GM12873 (cell line): ENCODE data around the gene NRF1.

Source experiments
- TF ChIP-seq, protein P1 (sequence below): IDR thresholded peaks from 2 replicates; pipeline ENCODE4 v1.5.1; 2012; ENCODE audit warnings: low read depth, mild to moderate bottlenecking, moderate library complexity, low read length, control low read depth; ENCODE audit not compliant: insufficient read depth; ENCODE audit errors: missing control alignments

Gene NRF1

DNA sequence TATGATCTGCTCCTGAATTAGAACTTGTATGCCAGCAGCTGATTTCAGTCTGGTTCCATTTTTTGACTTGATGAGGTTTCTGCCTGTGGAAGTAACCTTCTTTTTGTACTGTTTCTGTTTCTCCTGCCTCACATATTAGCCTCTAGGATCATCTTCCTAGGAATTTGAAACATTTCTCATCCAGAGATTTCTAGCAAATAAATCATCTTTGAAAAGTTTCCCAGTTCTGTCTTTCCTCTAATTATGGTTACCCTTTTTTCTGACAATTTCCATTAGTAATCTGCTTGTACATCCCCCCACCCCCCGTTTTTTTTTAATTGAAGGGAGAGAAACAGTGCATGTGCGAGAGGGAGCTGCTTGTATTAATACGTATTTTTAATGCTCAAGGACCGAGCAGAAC is 92.2 kb downstream of the NRF1 start:
- TF ChIP-seq, protein P1, sequence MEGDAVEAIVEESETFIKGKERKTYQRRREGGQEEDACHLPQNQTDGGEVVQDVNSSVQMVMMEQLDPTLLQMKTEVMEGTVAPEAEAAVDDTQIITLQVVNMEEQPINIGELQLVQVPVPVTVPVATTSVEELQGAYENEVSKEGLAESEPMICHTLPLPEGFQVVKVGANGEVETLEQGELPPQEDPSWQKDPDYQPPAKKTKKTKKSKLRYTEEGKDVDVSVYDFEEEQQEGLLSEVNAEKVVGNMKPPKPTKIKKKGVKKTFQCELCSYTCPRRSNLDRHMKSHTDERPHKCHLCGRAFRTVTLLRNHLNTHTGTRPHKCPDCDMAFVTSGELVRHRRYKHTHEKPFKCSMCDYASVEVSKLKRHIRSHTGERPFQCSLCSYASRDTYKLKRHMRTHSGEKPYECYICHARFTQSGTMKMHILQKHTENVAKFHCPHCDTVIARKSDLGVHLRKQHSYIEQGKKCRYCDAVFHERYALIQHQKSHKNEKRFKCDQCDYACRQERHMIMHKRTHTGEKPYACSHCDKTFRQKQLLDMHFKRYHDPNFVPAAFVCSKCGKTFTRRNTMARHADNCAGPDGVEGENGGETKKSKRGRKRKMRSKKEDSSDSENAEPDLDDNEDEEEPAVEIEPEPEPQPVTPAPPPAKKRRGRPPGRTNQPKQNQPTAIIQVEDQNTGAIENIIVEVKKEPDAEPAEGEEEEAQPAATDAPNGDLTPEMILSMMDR = no peak

DNA sequence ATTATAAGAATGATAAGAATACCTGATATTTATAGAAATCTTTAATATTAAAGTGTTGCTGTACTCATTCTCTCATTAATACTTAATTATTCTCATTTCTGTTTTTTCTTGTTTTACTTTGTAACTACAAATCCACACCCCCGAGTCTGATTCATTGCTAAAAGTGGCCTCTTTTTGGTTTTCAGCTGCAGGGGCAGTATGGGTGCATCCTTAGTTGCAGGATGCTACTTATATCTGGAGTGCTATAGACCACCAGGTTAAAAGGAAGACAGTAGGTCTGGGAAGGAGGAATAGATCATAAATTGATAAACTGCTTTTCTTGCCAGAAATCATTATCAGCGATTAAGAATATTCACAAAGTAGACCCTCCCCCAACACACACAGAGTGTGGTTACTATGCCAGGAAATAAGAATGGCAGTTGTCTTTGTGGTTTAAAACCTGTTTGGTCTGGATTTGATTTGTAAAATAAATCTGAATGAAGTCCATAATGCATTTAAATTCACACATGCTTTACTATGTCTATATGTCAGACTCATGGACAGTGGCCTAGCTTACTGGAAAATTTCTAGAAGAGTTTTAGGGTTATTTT is 96.5 kb downstream of the NRF1 start:
- TF ChIP-seq, protein P1 = no peak

DNA sequence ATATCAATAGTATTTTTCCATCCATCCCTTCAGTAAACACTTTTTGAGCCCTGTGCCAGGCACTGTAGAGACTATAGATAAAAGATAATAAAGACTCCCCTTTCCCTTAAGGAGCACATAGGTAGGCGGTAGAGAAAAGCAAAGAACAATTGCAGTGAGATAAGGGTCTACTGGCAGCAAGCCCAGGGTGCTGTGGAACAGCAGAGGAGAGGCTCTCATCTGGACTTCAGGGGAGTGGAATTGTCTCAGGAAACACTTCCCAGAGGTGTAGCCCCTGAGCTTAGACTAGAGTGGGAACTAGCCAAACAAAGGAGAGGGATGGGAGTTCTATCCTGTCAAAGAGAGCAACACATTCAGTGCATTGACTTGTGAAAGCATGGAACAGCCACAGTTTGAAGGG is 102.0 kb downstream of the NRF1 start:
- TF ChIP-seq, protein P1 = no peak

DNA sequence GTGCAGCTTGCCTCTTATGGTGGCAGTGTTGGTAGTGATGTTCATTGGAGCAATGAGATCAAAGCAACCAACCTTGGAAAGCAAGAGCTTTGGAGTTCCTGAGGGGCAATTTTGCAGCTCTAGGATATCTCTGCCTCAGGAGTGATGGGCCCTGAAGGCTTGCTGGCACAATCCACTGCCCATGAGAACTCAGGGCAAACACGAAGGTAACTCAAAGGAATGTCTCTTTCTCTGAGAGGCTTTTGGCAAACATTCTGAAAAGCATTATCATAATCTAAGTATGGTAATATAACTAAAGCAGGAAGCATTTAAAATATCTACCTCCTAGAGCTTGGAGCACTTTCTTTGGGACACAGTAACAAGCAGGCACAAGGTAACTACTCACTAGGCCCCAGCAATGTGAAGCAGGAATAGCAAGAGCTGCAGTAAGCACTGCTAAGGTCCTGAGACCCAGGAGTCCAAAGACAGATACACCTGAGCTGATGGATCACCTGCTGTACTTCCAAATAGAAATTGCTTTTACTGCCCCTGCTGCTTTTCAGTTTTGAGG is 103.1 kb downstream of the NRF1 start:
- TF ChIP-seq, protein P1 = no peak

DNA sequence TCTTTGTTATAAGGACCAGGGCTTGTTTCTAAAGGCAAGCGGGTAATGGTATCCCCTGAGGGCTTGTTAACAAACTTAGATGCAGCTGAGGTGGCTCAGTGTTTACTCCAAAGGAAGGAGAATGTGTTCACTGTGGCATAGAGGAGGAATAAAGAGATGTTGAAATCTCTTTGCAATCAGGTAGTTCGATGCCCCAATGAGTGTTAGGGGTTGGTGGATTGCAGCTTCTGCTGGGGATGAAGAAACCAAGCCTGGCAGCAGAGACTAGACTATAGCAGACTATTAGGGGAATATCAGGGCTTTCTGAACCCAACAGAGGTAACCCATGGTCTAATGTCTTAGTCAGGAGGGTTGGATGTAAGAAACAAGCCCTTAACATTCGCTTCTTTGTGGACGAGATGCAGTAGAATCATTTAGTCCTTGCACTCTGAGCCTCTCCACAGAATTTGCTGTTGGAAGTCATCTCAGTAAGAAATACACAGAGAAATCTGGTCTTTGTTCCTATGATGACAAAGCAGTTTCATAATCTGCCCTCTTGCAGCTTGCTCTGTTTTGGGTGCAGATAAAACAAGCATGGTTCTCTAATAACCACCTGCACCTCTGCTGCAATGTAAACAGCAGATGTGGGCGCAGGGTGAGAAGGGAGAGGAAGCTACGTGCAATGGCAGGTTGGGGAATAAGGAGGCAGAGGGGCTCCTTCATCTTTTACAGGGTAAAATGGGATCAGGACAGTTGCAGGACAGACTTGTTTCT is 108.6 kb downstream of the NRF1 start:
- TF ChIP-seq, protein P1 = no peak

DNA sequence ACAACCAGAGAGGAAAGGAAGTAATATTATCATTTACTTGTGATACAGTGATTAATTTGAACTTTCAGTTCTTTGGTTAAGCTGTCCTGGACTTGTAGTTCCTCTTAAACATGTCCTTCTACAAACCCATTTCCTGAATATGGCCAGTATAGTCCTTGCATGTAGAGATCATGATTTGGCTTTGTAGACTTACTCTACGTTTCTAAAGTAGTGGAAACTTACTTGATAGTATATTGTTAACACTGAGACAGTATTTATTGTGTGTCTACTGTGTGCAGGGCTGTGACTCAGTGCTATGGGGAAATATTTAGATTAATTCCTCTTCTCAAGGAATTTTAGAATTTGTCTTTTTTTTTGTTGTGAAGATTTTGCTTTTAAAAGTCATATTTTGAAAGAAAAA is 109.5 kb downstream of the NRF1 start:
- TF ChIP-seq, protein P1 = no peak

DNA sequence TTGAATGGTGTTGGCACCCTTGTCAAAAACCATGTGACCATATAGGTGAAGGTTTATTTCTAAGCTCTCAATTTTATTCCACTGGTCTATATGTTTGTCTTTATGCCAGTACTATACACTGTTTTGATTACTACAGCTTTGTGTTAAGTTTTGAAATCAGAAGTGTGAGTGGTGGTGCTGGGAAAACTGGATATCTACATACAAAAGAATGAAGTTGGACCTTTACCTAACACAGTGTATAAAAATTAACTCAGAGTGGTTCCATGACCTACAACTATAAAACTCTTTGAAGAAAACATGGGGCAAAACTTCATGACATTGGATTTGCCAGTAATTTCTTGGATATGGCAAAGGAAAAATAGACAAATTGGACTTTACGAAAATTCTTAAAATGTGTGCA is 112.2 kb downstream of the NRF1 start:
- TF ChIP-seq, protein P1 = no peak
